Caco-2 (cell line): Measurements from ENCODE around the gene PTDSS2. TPM values are rescaled to one million over a fixed set of nuclear protein-coding genes. Genes with fewer than 3 reads are reported as not detected.
A peak's percentile ranks its signal among the peaks of the same experiment; 100 is the strongest.

Experiments
- BruUV-seq: library from RNA; stranded (reverse); fragments of 400-500 nt; replicated peaks from 2 replicates; lab custom pipeline; 2021; lab: Mats Ljungman, UMichigan
- CTCF ChIA-PET: fragments of 300-600 bp; sonication (Branson Sonifier 250); formaldehyde crosslinking; loops from one replicate; lab custom pipeline; 2022; ENCODE audit warnings: antibody characterized with exemption; lab: Charles Lee
- POLR2A ChIA-PET: fragments of 300-600 bp; sonication (Branson Sonifier 250); formaldehyde crosslinking; loops from one replicate; lab custom pipeline; 2022; ENCODE audit warnings: antibody characterized with exemption; lab: Charles Lee
- DNase-seq, 2 experiments: peaks; one replicate each; pipeline versions ENCODE4 v3.0.0 to v3.0.0-alpha.2; 2020 to 2022
- H3K27me3 ChIP-seq: replicated peaks from 2 replicates; pipeline ENCODE4 v1.6.0; 2011; ENCODE audit warnings: low read length; ENCODE audit not compliant: control insufficient read depth, insufficient read depth
- H3K36me3 ChIP-seq: 2 replicates; pipeline ENCODE4 v1.5.1; 2011; ENCODE audit warnings: low read length; ENCODE audit not compliant: control insufficient read depth, insufficient read depth
- H3K4me1 ChIP-seq: fragments of 250-450 bp; sonication (Bioruptor Pico); 2 replicates; pipeline ENCODE4 v1.5.1; 2020; ENCODE audit warnings: mild to moderate bottlenecking
- H3K4me3 ChIP-seq: 2 replicates; pipeline ENCODE4 v1.5.1; 2011; ENCODE audit warnings: low read depth, mild to moderate bottlenecking, control low read depth, low read length
- H3K9me3 ChIP-seq: fragments of 250-450 bp; sonication (Bioruptor Pico); 2 replicates; pipeline ENCODE4 v1.5.1; 2020; ENCODE audit warnings: mild to moderate bottlenecking, moderate library complexity
- H3K27ac Mint-ChIP-seq: one replicate; pipeline ENCODE4 v1.8.0; 2022; ENCODE audit warnings: mixed read lengths; ENCODE audit not compliant: unreplicated experiment
- H3K27me3 Mint-ChIP-seq: one replicate; pipeline ENCODE4 v1.8.0; 2022; ENCODE audit warnings: mixed read lengths; ENCODE audit not compliant: insufficient read depth, unreplicated experiment
- H3K36me3 Mint-ChIP-seq: one replicate; pipeline ENCODE4 v1.8.0; 2022; ENCODE audit warnings: mild to moderate bottlenecking, mixed read lengths; ENCODE audit not compliant: insufficient read depth, unreplicated experiment
- H3K4me1 Mint-ChIP-seq: one replicate; pipeline ENCODE4 v1.8.0; 2022; ENCODE audit warnings: low read depth, mixed read lengths; ENCODE audit not compliant: unreplicated experiment
- H3K4me3 Mint-ChIP-seq: one replicate; pipeline ENCODE4 v1.8.0; 2022; ENCODE audit warnings: mild to moderate bottlenecking, moderate library complexity, mixed read lengths; ENCODE audit not compliant: unreplicated experiment
- H3K9me3 Mint-ChIP-seq: one replicate; pipeline ENCODE4 v1.8.0; 2022; ENCODE audit warnings: mixed read lengths; ENCODE audit not compliant: unreplicated experiment
- CTCF ChIP-seq, 2 experiments: fragments of 200-600 bp in 1 of 2; IDR thresholded peaks; 1 replicate in 1 of 2; 2 replicates in 1 of 2; pipeline versions ENCODE4 v1.5.1 to v1.8.0; 2011 to 2022; ENCODE audit warnings: antibody characterized with exemption in 1 of 2, control low read depth in 1 of 2, inconsistent platforms in 1 of 2, low read depth in 1 of 2, low read length in 1 of 2, mild to moderate bottlenecking in 1 of 2, moderate library complexity in 1 of 2; ENCODE audit not compliant: insufficient read depth in 1 of 2, severe bottlenecking in 1 of 2, unreplicated experiment in 1 of 2
- intact Hi-C: fragments of 100-400 bp; cut with micrococcal nuclease; formaldehyde crosslinking; loops from one replicate; pipeline ENCODE4 v1.10.0; 2022; ENCODE audit not compliant: unreplicated experiment
- total RNA-seq: library from RNA; stranded (reverse); gene quantifications from 2 replicates; pipeline ENCODE4 v1.2.3, GENCODE V29; 2022

PTDSS2 gene
- total RNA-seq, 1 experiment from 2014 or later, result 44.3 TPM

GRCh38 chr11:494761-495536 is 44.9 kb downstream of the PTDSS2 start:
- CTCF ChIA-PET, result no interaction called here

GRCh38 chr11:495537-495931 is 45.5 kb downstream of the PTDSS2 start:
- H3K36me3 ChIP-seq, result peaks cover 9% of the 10 kb centered on the region
- H3K4me1 ChIP-seq, result no peaks in the 10 kb centered on the region
- no peaks in the 10 kb centered on the region for H3K9me3 ChIP-seq
- Mint-ChIP-seq H3K9me3 (no peaks in the 10 kb centered on the region), H3K4me3 (no peak overlapping the region), H3K27ac (peak overlapping the region; percentile 71), H3K27me3 (no peaks in the 10 kb centered on the region), H3K36me3 (peaks cover 93% of the 10 kb centered on the region), H3K4me1 (no peaks in the 10 kb centered on the region)
- BruUV-seq, result no TSS peak
- H3K4me3 ChIP-seq, result no peak overlapping the region
- no peaks in the 10 kb centered on the region for H3K27me3 ChIP-seq
- no peak for TF ChIP-seq CTCF (IDR thresholded peaks at IDR 0.05; ENCODE audit: insufficient read depth in 1 of 2, low read depth in 1 of 2, low read length in 1 of 2, severe bottlenecking in 1 of 2, unreplicated experiment in 1 of 2)
- intact Hi-C loops, result no loop called here
- ChIA-PET POLR2A (no interaction called here), CTCF (no interaction called here)
- DNase-seq, result no peak

More at GRCh38 chr11:494761-495536, 44.9 kb downstream of the PTDSS2 start:
- H3K36me3 Mint-ChIP-seq, result peaks cover 88% of the 10 kb centered on the region
- no peaks in the 10 kb centered on the region for H3K4me1 Mint-ChIP-seq
- Histone ChIP-seq H3K27me3 (no peaks in the 10 kb centered on the region), H3K9me3 (no peaks in the 10 kb centered on the region), H3K4me1 (no peaks in the 10 kb centered on the region), H3K36me3 (peaks cover 7% of the 10 kb centered on the region), H3K4me3 (no peak overlapping the region)
- TF ChIP-seq CTCF (IDR thresholded peaks at IDR 0.05; ENCODE audit: insufficient read depth in 1 of 2, low read depth in 1 of 2, low read length in 1 of 2, severe bottlenecking in 1 of 2, unreplicated experiment in 1 of 2), result no peak
- H3K27me3 Mint-ChIP-seq, result no peaks in the 10 kb centered on the region
- no peaks in the 10 kb centered on the region for H3K9me3 Mint-ChIP-seq
- H3K4me3 Mint-ChIP-seq, result no peak overlapping the region
- DNase-seq, result no peak
- H3K27ac Mint-ChIP-seq, result peak overlapping the region; percentile 71
- POLR2A ChIA-PET, result no interaction called here
- intact Hi-C loops, result no loop called here
- BruUV-seq, result no TSS peak

- H3K36me3 ChIP-seq, result peaks cover 10% of the 10 kb centered on the region
- no peaks in the 10 kb centered on the region for H3K4me1 ChIP-seq
- no TSS peak for BruUV-seq
- H3K27ac Mint-ChIP-seq, result peak overlapping the region; percentile 69
- ChIA-PET POLR2A (no interaction called here), CTCF (no interaction called here)
- H3K9me3 ChIP-seq, result no peaks in the 10 kb centered on the region
- H3K4me3 Mint-ChIP-seq, result peak overlapping the region; percentile 30
- H3K9me3 Mint-ChIP-seq, result no peaks in the 10 kb centered on the region
- peak in 1 of 2 experiments; percentile 37 for DNase-seq
- no peak for TF ChIP-seq CTCF (IDR thresholded peaks at IDR 0.05; ENCODE audit: insufficient read depth in 1 of 2, low read depth in 1 of 2, low read length in 1 of 2, severe bottlenecking in 1 of 2, unreplicated experiment in 1 of 2)
- no peaks in the 10 kb centered on the region for H3K4me1 Mint-ChIP-seq
- intact Hi-C loops, result no loop called here
- H3K36me3 Mint-ChIP-seq, result peaks cover 97% of the 10 kb centered on the region
- no peaks in the 10 kb centered on the region for H3K27me3 ChIP-seq
- H3K27me3 Mint-ChIP-seq, result no peaks in the 10 kb centered on the region
- H3K4me3 ChIP-seq, result no peak overlapping the region
Observed at GRCh38 chr11:496834-497564, 46.9 kb downstream of the PTDSS2 start.
